Mucosa of descending colon (tissue), 3 donors: ENCODE results near the gene MYH9. TPM values are rescaled to one million over a fixed set of nuclear protein-coding genes. Genes with fewer than 3 reads are reported as not detected.

Experiments used
- ATAC-seq: fragments of 200-7000 bp; cut with Tn5 transposase; one replicate; pipeline ENCODE4 v1.9.1; 2020; ENCODE audit warnings: mild to moderate bottlenecking, moderate library complexity
- DNase-seq, 3 donors: peaks; one replicate each; pipeline ENCODE4 v3.0.0-alpha.2; 2020
- H3K36me3 ChIP-seq: fragments of 200-600 bp; one replicate; pipeline ENCODE4 v1.8.0; 2021; ENCODE audit warnings: low read depth, mild to moderate bottlenecking
- H3K4me1 ChIP-seq: fragments of 200-600 bp; one replicate; pipeline ENCODE4 v1.8.0; 2021; ENCODE audit warnings: low read depth, mild to moderate bottlenecking
- H3K4me3 ChIP-seq: fragments of 200-600 bp; one replicate; pipeline ENCODE4 v1.8.0; 2021; ENCODE audit warnings: mild to moderate bottlenecking
- H3K9me3 ChIP-seq: fragments of 200-600 bp; one replicate; pipeline ENCODE4 v1.8.0; 2021; ENCODE audit warnings: mild to moderate bottlenecking
- CTCF ChIP-seq: fragments of 200-600 bp; IDR thresholded peaks from one replicate; pipeline ENCODE4 v1.8.0; 2022; ENCODE audit warnings: antibody characterized with exemption, mild to moderate bottlenecking
- intact Hi-C, 2 donors: fragments of 100-400 bp; cut with DNase I in 1 of 2; cut with micrococcal nuclease in 1 of 2; formaldehyde crosslinking; loops; one replicate each; pipeline versions ENCODE4 v1.11.0 to v1.11.1; 2022; cut with DNase I, micrococcal nuclease
- total RNA-seq, 3 donors: library from RNA; stranded (reverse); fragmentation: NEBNext Ultra II Directional in 2 of 3; extraction: Animal tissue kit (Norgen Biotek cat#: 25700) in 2 of 3; gene quantifications; one replicate each; pipeline versions ENCODE4 v1.2.1 to v1.2.4, GENCODE V29; 2021 to 2023
- donor health status: DM: no; HTN: no; CAD: no; lungs with moderate emphysema.
- donor health status: DM: no; HTN: no; CAD: no.
- donor health status: DM: no; HTN: yes; CAD: no.

The MYH9 gene
- total RNA-seq, 3 donors from 2014 or later: 501 to 831 (median 599) TPM

GRCh38 chr22:36375071-36375980, 12.4 kb downstream of the MYH9 start:
- Histone ChIP-seq H3K4me3 (no peak overlapping the region), H3K36me3 (no peaks in the 10 kb centered on the region), H3K9me3 (no peaks in the 10 kb centered on the region), H3K4me1 (peaks cover 86% of the 10 kb centered on the region)
- peak; percentile 2 for ATAC-seq
- intact Hi-C loops: no loop called here
- TF ChIP-seq CTCF: no peak
- DNase-seq: no peak

- Histone ChIP-seq H3K36me3 (no peaks in the 10 kb centered on the region), H3K9me3 (no peaks in the 10 kb centered on the region), H3K4me3 (no peak overlapping the region), H3K4me1 (peaks cover 88% of the 10 kb centered on the region)
- no peak for TF ChIP-seq CTCF
- peak; percentile 60 for ATAC-seq
- intact Hi-C loops: no loop called here
- peak in 1 of 3 donors; percentile 73 for DNase-seq
These were observed 13.2 kb downstream of the MYH9 start for GRCh38 chr22:36374603-36375024.

- no peak for ATAC-seq
- peak in 1 of 3 donors; percentile 75 for DNase-seq
- intact Hi-C loops: no loop called here
- H3K9me3 ChIP-seq: no peaks in the 10 kb centered on the region
- H3K36me3 ChIP-seq: no peaks in the 10 kb centered on the region
- H3K4me1 ChIP-seq: peaks cover 91% of the 10 kb centered on the region
- H3K4me3 ChIP-seq: no peak overlapping the region
- no peak for TF ChIP-seq CTCF
These were observed 14.5 kb downstream of the MYH9 start for GRCh38 chr22:36373258-36373579.

GRCh38 chr22:36371920-36372319, 15.8 kb downstream of the MYH9 start:
- intact Hi-C loops: no loop called here
- DNase-seq: no peak
- H3K9me3 ChIP-seq: no peaks in the 10 kb centered on the region
- no peak for ATAC-seq
- no peak overlapping the region for H3K4me3 ChIP-seq
- no peaks in the 10 kb centered on the region for H3K36me3 ChIP-seq
- TF ChIP-seq CTCF: no peak
- peaks cover 98% of the 10 kb centered on the region for H3K4me1 ChIP-seq

- ATAC-seq (peak; percentile 78), DNase-seq (peak; percentile 77 to 81 (median 79))
- no peaks in the 10 kb centered on the region for H3K36me3 ChIP-seq
- peaks cover 96% of the 10 kb centered on the region for H3K4me1 ChIP-seq
- intact Hi-C loops: no loop called here
- no peaks in the 10 kb centered on the region for H3K9me3 ChIP-seq
- H3K4me3 ChIP-seq: no peak overlapping the region
- TF ChIP-seq CTCF: no peak
These were observed 17.6 kb downstream of the MYH9 start for GRCh38 chr22:36369922-36370791.
